GM21360 (cell line): ENCODE data around the gene PLD5.
"Not testable (repeated sequence)": the region's sequence is repeated elsewhere in the genome, so short reads cannot be mapped to it uniquely, and the experiment has no call there.

Experiments
- ATAC-seq: cut with Tn5 transposase; IDR thresholded peaks from one replicate; pipeline ENCODE4 v1.9.1; 2021; ENCODE audit warnings: mild to moderate bottlenecking, moderate library complexity; ENCODE audit not compliant: unreplicated experiment

Gene PLD5

DNA sequence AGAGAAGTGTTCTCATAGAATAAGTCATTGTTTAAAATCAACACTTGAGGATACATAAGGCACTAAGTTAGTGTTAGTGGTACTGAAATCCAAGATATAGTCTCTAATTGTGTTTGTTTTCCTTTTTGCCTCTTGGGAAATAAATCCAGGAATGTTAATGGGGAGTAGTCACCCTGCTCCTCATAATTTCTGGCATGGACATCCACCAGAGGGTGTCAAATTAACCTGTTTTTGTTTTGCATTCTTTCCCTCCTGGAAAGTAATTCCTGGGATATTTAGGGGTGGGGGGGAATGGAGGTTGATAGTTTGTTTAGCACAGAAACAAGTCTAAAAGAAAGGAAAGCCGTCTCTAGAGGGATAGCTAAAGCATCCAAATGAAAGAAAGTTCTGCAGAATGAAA is 437.8 kb downstream of the PLD5 start:
- no peak for ATAC-seq

- no peak for ATAC-seq
Observed at GRCh38 chr1:242086093-242086492, 438.4 kb downstream of the PLD5 start.

DNA sequence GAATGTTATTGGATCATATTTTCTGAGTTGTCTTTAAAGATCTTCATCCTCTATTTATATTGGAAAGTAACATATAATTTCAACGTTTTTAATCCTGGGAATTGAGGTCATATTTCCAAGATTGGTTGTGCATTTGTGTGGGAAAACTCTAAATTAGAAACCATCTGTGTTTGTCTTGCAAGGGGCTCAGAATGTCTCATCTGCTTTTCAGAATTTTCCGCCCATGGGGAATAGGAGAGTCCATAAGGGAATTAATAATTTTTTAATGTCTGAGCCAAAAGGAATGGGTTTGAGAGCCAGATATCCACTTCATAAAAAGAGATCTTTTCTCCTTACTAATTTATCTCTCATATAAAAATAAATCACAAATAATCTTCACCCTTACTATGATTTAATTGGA is 440.8 kb downstream of the PLD5 start:
- ATAC-seq: no peak

DNA sequence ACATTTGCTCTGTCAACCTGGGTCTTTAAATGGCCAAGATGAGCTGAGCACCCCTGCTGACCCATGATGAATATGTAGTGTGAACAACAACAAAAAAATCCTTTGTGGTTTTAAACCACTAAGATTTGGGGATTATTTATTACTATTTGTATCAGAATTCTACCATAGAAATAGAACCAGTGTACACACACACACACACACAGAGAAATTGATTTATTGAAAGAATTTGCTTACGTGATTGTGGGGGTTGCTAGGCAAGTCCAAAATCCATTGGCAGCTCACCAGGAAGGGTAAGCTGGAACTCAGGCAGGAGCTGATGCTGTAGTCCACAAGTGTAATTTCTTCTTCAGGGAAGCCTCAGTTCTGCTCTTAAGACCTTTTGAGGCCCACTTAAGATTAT is 443.1 kb downstream of the PLD5 start:
- ATAC-seq: no peak

DNA sequence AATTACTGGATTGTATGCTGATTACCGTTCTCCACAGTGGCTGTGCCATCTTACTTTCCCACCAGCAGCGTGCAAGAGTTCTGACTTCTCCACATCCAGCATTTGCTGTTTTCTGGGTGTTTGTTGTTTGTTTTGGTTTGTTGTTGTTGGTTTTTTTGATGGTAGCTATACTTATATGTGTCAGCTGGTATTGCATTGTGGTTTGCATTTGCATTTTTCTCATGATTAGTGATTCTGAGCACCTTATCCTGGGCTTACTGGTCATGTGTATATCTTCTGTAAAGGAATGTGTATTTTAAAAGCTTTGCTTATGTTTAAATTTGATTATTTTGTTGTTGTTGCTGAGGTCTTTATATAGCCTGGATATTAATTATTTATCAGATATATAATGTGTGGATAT is 458.7 kb downstream of the PLD5 start:
- ATAC-seq: no peak

GRCh38 chr1:242062271-242062670 is 462.2 kb downstream of the PLD5 start:
- no peak for ATAC-seq

- no peak for ATAC-seq
Observed at GRCh38 chr1:242059976-242060375, 464.5 kb downstream of the PLD5 start.

DNA sequence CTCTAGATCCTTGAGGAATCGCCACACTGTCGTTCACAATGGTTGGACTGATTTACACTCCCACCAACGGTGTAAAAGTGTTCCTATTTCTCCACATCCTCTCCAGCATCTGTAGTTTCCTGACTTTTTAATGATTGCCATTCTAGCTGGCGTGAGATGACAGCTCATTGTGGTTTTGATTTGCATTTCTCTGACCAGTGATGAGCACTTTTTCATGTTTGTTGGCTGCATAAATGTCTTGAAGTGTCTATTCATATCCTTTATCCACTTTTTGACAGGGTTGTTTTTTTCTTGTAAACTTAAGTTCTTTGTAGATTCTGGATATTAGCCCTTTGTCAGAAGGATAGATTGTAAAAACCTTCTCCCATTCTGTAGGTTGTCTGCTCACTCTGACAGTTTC is 465.9 kb downstream of the PLD5 start:
- ATAC-seq: not testable (repeated sequence)

DNA sequence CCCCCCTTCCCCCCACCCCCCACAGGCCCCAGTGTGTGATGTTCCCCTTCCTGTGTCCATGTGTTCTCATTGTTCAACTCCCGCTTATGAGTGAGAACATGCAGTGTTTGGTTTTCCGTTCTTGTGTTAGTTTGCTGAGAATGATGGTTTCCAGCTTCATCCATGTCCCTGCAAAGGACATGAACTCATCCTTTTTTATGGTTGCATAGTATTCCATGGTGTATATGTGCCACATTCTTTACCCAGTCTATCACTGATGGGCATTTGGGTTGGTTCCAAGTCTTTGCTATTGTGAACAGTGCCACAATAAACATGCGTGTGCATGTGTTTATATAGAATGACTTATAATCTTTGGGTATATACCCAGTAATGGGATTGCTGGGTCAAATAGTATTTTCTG is 466.3 kb downstream of the PLD5 start:
- ATAC-seq: not testable (repeated sequence)

DNA sequence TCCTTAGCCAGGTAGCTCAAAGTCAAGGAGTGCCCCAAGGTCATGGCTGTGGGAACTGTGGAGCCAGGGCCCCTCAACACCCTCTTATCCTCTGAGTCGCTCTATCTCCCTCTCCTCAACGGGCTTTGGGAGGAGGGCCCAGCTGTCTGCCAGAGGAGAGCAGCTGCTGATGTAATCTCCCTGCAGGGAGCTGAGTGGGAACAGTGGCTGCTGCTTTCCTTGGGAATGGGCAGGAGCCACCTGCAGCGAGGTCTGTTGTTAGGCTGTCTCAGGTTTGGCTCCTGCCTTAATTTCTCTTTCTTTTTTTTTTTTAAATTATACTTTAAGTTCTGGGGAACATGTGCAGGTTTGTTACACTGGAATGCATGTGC is 466.8 kb downstream of the PLD5 start:
- ATAC-seq: no peak

DNA sequence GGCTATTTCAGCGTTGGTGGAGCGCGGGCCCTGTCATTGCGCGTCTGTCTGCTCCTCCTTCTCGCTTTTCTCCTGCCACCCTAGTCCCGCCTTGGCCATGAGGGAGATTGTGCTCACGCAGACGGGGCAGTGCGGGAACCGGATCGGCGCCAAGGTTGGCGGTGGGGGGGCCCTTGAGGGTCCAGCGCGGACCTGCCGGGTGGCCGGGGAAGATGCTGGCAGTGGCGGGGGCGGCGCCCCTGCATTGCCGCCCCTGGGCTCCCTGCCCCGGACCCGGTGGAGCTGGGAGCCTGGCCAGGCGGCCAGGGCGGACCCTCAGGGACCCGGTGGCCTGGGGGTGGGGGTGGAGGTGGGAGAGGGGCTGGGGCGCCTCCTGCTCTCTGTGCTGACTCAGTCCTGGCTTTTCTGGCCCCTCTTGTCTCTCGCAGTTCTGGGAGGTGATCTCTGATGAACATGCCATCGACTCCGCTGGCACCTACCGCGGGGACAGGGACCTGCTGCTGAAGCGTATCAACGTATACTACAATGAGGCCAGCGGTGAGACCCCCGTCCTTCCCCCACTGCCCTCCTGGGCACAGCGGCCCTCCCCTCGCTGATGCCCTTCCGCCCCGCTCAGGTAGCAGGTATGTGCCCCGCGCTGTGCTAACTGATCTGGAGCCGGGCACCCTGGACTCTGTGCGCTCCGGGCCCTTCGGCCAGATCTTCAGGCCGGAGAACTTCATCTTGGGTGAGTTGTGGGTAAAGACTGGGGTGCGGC is 467.3 kb downstream of the PLD5 start:
- no peak for ATAC-seq

DNA sequence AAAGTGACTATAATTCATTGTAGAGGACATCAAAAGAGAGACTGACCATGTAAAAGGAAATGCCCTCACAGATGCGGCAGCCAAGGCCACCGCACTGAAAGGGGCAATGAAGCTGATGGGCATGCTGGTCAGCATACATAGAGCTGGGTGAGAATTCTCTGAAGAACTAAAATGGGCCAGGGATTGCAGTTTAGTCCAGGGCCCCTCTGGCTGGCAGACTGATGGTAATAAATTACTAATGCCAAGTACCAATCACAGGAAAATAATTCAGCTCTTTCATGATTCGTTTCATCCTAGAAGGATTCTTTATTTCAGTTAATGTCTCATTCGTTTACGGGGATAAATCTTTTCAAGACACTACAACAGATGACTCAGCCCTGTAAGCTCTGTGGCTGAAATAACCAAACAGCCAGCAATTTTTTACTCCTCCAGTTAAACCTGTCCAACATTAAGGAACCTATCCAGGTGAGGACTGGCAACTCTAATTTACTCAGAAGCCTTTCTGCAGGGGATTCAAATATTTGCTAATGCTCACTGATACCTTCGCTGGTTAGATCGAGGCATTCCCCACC is 468.7 kb downstream of the PLD5 start:
- no peak for ATAC-seq

DNA sequence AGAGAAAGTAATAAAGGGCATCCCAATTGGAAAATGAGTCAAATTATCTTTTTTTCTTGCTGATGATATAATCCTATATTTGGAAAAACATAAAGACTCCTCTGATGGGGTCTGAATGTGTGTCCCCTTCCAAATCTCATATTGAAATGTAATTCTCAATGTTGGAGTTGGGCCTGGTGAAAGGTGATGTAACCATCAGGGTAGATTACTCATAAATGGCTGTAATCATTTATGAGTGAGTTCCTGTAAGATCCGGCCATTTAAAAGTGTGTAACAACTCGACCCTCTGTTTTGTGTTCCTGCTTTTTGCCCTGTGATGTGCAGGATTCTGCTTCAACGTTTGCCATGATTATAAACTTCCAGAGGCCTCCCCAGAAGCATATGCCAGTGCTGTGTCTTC is 481.3 kb downstream of the PLD5 start:
- no peak for ATAC-seq

DNA sequence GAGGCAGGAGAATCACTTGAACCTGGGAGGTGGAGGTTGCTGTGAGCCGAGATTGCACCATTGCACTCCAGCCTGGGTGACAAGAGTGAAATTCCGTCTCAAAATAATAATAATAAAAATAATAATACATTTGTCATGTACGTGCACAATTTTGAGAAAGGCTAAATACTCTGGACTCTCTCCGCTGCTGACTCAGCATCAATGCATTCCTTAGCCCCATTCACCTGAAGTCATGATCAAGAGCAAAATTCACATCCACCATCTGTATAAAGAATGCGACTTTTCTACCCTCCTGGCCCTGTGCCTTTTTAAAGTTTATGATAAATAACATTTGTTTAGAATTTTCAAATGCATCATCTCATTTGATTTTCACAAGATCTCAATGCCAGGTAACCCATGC is 490.1 kb downstream of the PLD5 start:
- no peak for ATAC-seq

DNA sequence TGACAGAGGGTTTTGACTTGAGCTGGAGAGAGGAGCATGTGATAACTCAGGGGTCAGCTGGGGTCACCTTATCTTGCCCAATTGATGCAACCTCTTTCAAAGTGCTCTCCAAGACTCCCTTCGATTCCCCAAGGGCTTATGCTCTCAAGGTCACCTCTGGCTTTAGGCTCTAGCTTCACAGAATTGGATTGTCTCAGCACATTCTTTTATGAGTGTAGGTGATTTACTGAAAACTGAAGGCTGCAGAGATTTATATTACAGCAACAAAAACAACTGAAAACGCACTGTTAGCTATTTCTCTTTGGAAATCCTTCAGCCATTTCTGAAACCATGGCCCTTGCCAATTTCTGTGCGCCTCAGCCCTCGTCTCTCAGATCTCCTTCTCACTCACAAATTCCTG is 491.1 kb downstream of the PLD5 start:
- no peak for ATAC-seq
